Measurements from ENCODE around the gene CBL.

GRCh38 chr11:119204066-119204465, 2.1 kb upstream of the CBL start:
- TF ChIP-seq NFIC (IDR thresholded peaks at IDR 0.05) (no peak), CREB1 (IDR thresholded peaks at IDR 0.05; ENCODE audit: low read depth) (no peak), EP300 (IDR thresholded peaks at IDR 0.05; ENCODE audit: borderline replicate concordance) (no peak), TAF1 (IDR thresholded peaks at IDR 0.05; ENCODE audit: low read depth) (no peak), TEAD4 (IDR thresholded peaks at IDR 0.05) (no peak)
- TF ChIP-seq, protein P1, sequence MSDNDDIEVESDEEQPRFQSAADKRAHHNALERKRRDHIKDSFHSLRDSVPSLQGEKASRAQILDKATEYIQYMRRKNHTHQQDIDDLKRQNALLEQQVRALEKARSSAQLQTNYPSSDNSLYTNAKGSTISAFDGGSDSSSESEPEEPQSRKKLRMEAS (IDR thresholded peaks at IDR 0.05): no peak

All from Ishikawa (cell line).